Suprapubic skin (tissue), 4 donors: Measurements from ENCODE around the gene ZNF823. TPM values are rescaled to one million over a fixed set of nuclear protein-coding genes. Genes with fewer than 3 reads are reported as not detected.

ENCODE experiments used
- DNase-seq, 2 donors: peaks; one replicate each; pipeline ENCODE4 v3.0.0-alpha.2; 2019; ENCODE audit warnings: low spot score in 2 of 2
- H3K27ac ChIP-seq: fragments of 200-600 bp; sonication (generic); one replicate; pipeline ENCODE4 v1.5.1; 2019
- H3K27me3 ChIP-seq: fragments of 200-600 bp; sonication (generic); one replicate; pipeline ENCODE4 v1.5.1; 2019
- H3K36me3 ChIP-seq: fragments of 200-600 bp; sonication (generic); one replicate; pipeline ENCODE4 v1.5.1; 2019
- H3K4me1 ChIP-seq: fragments of 200-600 bp; sonication (generic); one replicate; pipeline ENCODE4 v1.5.1; 2019
- H3K4me3 ChIP-seq: fragments of 200-600 bp; sonication (generic); one replicate; pipeline ENCODE4 v1.5.1; 2019; ENCODE audit warnings: mild to moderate bottlenecking
- H3K9me3 ChIP-seq: fragments of 200-600 bp; sonication (generic); one replicate; pipeline ENCODE4 v1.5.1; 2019
- CTCF ChIP-seq, 2 donors: fragments of 200-600 bp in 1 of 2; fragments of 450-650 bp in 1 of 2; sonication (generic) in 1 of 2; IDR thresholded peaks; one replicate each; pipeline ENCODE4 v1.5.1; 2016 to 2019; ENCODE audit warnings: antibody characterized with exemption in 2 of 2, mild to moderate bottlenecking in 1 of 2, moderate library complexity in 1 of 2
- EP300 ChIP-seq: sonication (generic); formaldehyde crosslinking; IDR thresholded peaks from one replicate; pipeline ENCODE4 v1.6.1; 2017; ENCODE audit warnings: antibody characterized with exemption
- POLR2A ChIP-seq, 2 donors: fragments of 450-650 bp; IDR thresholded peaks; one replicate each; pipeline ENCODE4 v1.6.1; 2017; ENCODE audit warnings: antibody characterized with exemption in 2 of 2, mild to moderate bottlenecking in 2 of 2, moderate library complexity in 2 of 2
- POLR2AphosphoS5 ChIP-seq, 3 donors: sonication (generic); formaldehyde crosslinking; IDR thresholded peaks; one replicate each; pipeline ENCODE4 v1.6.1; 2017; ENCODE audit warnings: antibody characterized with exemption in 3 of 3
- WGBS: methylation state at CpG from one replicate; pipeline ENCODE4 v1.1.5; 2018; 5-methylcytosine and 5-hydroxymethylcytosine counted together
- total RNA-seq, 4 donors: library from RNA; depleted of rRNA; stranded (reverse); fragments of >200 nt; gene quantifications; one replicate each; pipeline ENCODE4 v1.1.0, GENCODE V29; 2016

Gene ZNF823
- total RNA-seq, 4 donors from 2014 or later: 6.8 to 12.3 (median 10.1) TPM

GRCh38 chr19:11692127-11692790 lies 46.5 kb downstream of the ZNF823 start:
- 93% methylated on average over 11 of the region's 11 CpGs for WGBS
- Histone ChIP-seq H3K27ac (no peak overlapping the region), H3K27me3 (no peaks in the 10 kb centered on the region), H3K36me3 (no peaks in the 10 kb centered on the region), H3K4me3 (no peak overlapping the region), H3K4me1 (peaks cover 13% of the 10 kb centered on the region), H3K9me3 (no peaks in the 10 kb centered on the region)
- no peak for DNase-seq
- TF ChIP-seq POLR2A (IDR thresholded peaks at IDR 0.05) (no peak), CTCF (IDR thresholded peaks at IDR 0.05) (no peak), EP300 (no peak), POLR2AphosphoS5 (IDR thresholded peaks at IDR 0.05) (no peak)

- no peak for TF ChIP-seq POLR2A (IDR thresholded peaks at IDR 0.05)
- no peak for TF ChIP-seq CTCF (IDR thresholded peaks at IDR 0.05)
- TF ChIP-seq EP300: no peak
- no peak for TF ChIP-seq POLR2AphosphoS5 (IDR thresholded peaks at IDR 0.05)
- H3K27ac ChIP-seq: no peak overlapping the region
- peaks cover 9% of the 10 kb centered on the region for H3K9me3 ChIP-seq
- H3K4me3 ChIP-seq: no peak overlapping the region
- WGBS: 90% methylated on average over 4 of the region's 4 CpGs
- H3K27me3 ChIP-seq: no peaks in the 10 kb centered on the region
- H3K36me3 ChIP-seq: peaks cover 5% of the 10 kb centered on the region
- no peak for DNase-seq
- no peaks in the 10 kb centered on the region for H3K4me1 ChIP-seq
Measured at GRCh38 chr19:11685676-11686650, 52.8 kb downstream of the ZNF823 start.

- Histone ChIP-seq H3K27ac (no peak overlapping the region), H3K4me1 (no peaks in the 10 kb centered on the region), H3K4me3 (no peak overlapping the region), H3K36me3 (peaks cover 5% of the 10 kb centered on the region), H3K9me3 (peaks cover 17% of the 10 kb centered on the region), H3K27me3 (no peaks in the 10 kb centered on the region)
- no peak for DNase-seq
- no peak for TF ChIP-seq POLR2A (IDR thresholded peaks at IDR 0.05)
- TF ChIP-seq EP300: no peak
- no peak for TF ChIP-seq CTCF (IDR thresholded peaks at IDR 0.05)
- TF ChIP-seq POLR2AphosphoS5 (IDR thresholded peaks at IDR 0.05): no peak
- 96% methylated on average over 3 of the region's 3 CpGs for WGBS
Measured at GRCh38 chr19:11684987-11685675, 53.6 kb downstream of the ZNF823 start.

- H3K9me3 ChIP-seq: peaks cover 28% of the 10 kb centered on the region
- DNase-seq: no peak
- no peak for TF ChIP-seq CTCF (IDR thresholded peaks at IDR 0.05)
- no peak for TF ChIP-seq POLR2AphosphoS5 (IDR thresholded peaks at IDR 0.05)
- TF ChIP-seq EP300: no peak
- TF ChIP-seq POLR2A (IDR thresholded peaks at IDR 0.05): no peak
- H3K27ac ChIP-seq: no peak overlapping the region
- no peak overlapping the region for H3K4me3 ChIP-seq
- no peaks in the 10 kb centered on the region for H3K27me3 ChIP-seq
- H3K4me1 ChIP-seq: no peaks in the 10 kb centered on the region
- 97% methylated on average over 2 of the region's 2 CpGs for WGBS
- H3K36me3 ChIP-seq: peaks cover 4% of the 10 kb centered on the region
Measured at GRCh38 chr19:11680689-11681302, 58.0 kb downstream of the ZNF823 start.
